Measurements from ENCODE around the gene CHRNA1. TPM values are rescaled to one million over a fixed set of nuclear protein-coding genes. Genes with fewer than 3 reads are reported as not detected.

The CHRNA1 gene
- total RNA-seq, 4 donors from 2014 or later, result 2.6 to 7.4 (median 3.0) TPM; not detected in 1

DNA sequence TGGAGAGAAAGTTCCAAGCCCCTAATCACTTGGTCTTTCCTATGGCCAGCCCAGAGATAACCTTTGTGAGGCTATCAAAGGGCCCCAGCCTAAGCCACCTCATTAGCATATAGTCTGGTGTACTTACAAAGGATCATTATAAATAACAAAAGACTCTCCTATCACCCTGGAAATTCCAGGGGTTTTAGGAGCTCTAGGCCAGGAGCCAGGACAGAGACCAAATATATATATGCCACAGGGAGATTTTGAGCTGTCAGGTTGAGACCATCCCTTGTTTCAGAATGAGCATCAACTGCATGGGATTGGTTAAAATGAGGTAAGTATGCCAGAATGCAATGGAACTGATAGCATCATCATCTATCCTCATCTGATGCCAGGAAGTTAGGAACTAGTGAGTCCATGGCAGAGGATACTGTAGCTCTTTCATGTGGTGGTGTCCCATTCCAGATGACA lies 32.1 kb upstream of the CHRNA1 start:
- DNase-seq, result no peak
- no peak for TF ChIP-seq POLR2A (IDR thresholded peaks at IDR 0.05)
- TF ChIP-seq, protein P1, sequence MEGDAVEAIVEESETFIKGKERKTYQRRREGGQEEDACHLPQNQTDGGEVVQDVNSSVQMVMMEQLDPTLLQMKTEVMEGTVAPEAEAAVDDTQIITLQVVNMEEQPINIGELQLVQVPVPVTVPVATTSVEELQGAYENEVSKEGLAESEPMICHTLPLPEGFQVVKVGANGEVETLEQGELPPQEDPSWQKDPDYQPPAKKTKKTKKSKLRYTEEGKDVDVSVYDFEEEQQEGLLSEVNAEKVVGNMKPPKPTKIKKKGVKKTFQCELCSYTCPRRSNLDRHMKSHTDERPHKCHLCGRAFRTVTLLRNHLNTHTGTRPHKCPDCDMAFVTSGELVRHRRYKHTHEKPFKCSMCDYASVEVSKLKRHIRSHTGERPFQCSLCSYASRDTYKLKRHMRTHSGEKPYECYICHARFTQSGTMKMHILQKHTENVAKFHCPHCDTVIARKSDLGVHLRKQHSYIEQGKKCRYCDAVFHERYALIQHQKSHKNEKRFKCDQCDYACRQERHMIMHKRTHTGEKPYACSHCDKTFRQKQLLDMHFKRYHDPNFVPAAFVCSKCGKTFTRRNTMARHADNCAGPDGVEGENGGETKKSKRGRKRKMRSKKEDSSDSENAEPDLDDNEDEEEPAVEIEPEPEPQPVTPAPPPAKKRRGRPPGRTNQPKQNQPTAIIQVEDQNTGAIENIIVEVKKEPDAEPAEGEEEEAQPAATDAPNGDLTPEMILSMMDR (IDR thresholded peaks at IDR 0.05), result no peak
- TF ChIP-seq POLR2AphosphoS5 (IDR thresholded peaks at IDR 0.05), result no peak
- no peak for TF ChIP-seq EP300 (IDR thresholded peaks at IDR 0.05; ENCODE audit: low read depth)
- no peak overlapping the region for H3K27ac ChIP-seq
- in situ Hi-C loops (cut with MboI; ENCODE audit: low pct_ligation_motif_present in 1 of 4, low pct_unique_long_range_greater_than_20kb in 1 of 4, low sequenced_read_pairs in 3 of 4) (no loop called here), intact Hi-C loops (cut with DNase I; ENCODE audit: low total_unique reads) (no loop called here)
- H3K4me3 ChIP-seq, result no peak overlapping the region
- H3K36me3 ChIP-seq, result no peaks in the 10 kb centered on the region
- no peaks in the 10 kb centered on the region for H3K9me3 ChIP-seq
- no peaks in the 10 kb centered on the region for H3K27me3 ChIP-seq
- H3K4me1 ChIP-seq, result no peaks in the 10 kb centered on the region

DNA sequence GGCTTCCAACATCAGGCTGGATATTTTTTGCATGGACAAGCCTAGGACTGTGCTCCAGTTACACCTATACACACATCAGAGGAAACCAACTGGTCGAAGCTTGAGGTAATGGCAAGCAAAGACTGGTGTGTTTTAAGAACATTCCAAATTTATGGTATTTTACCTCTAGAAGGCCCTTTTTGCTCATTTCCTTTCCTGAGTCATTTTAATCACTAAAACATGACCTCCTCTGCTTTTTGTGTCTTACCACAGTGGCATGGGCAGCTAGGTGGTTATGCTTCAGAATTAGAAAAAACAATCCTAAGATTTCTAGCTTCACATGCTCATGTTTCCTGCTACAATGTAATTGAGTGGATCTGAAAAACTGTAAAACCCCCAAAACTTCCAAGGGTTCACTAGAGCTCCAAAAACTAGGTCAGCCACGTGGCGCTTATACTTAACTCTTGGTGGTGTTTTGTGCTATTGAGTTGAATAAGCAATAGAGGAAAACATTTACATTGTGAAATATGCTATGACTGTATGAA lies 30.6 kb upstream of the CHRNA1 start:
- no peaks in the 10 kb centered on the region for H3K27me3 ChIP-seq
- H3K36me3 ChIP-seq, result no peaks in the 10 kb centered on the region
- H3K4me3 ChIP-seq, result no peak overlapping the region
- DNase-seq, result no peak
- intact Hi-C loops (cut with DNase I; ENCODE audit: low total_unique reads), result no loop called here
- TF ChIP-seq POLR2AphosphoS5 (IDR thresholded peaks at IDR 0.05) (no peak), EP300 (IDR thresholded peaks at IDR 0.05; ENCODE audit: low read depth) (no peak)
- TF ChIP-seq, protein P1 (IDR thresholded peaks at IDR 0.05), result no peak
- in situ Hi-C loops (cut with MboI; ENCODE audit: low pct_ligation_motif_present in 1 of 4, low pct_unique_long_range_greater_than_20kb in 1 of 4, low sequenced_read_pairs in 3 of 4), result no loop called here
- H3K4me1 ChIP-seq, result no peaks in the 10 kb centered on the region
- H3K27ac ChIP-seq, result no peak overlapping the region
- no peaks in the 10 kb centered on the region for H3K9me3 ChIP-seq
- 71 to 83% methylated on average over 3 of the region's 3 CpGs for WGBS, 2 donors (ENCODE audit: low coverage in 1 of 2)

DNA sequence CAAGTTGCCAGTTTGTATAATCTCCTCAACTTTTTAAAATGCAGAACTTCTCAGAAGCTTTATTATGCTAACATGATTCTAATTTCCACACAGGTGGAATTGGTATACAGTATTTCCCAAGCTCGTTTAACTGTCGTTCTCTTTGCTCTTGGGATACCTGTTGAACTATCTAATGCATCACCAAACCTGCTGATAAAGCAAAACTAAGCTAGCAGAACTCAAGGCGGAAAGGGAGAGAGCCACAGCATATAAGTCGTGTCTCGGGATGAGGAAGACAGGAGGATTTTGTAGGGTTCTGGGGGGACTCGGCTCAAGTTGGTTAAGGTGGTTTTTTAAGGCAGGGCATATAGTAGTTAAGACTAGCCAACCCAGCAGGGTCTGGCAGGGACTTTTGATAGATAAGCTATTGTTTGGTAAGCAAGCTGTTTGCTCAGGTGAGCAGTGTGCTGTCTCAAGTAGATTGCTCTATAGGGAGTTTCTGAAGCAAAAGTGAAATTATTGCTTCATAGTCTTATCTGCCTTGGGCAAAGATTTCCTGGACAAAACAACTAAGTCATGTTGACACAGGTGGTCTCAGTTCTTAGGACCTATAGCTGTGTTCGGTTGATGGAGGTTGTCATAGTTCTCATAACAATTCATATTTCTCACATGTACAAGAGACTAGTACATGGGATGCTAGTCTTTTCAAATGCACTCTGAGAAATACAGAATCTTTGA lies 28.2 kb upstream of the CHRNA1 start:
- peaks cover 0 to 4% (median 0%) of the 10 kb centered on the region in 4 donors for H3K4me1 ChIP-seq
- 79 to 87% methylated on average over 6 to 7 of the region's 7 CpGs for WGBS, 2 donors (ENCODE audit: low coverage in 1 of 2)
- TF ChIP-seq EP300 (IDR thresholded peaks at IDR 0.05; ENCODE audit: low read depth) (no peak), POLR2AphosphoS5 (IDR thresholded peaks at IDR 0.05) (no peak), POLR2A (IDR thresholded peaks at IDR 0.05) (no peak)
- TF ChIP-seq, protein P1 (IDR thresholded peaks at IDR 0.05), result no peak
- H3K27ac ChIP-seq, result no peak overlapping the region
- no peaks in the 10 kb centered on the region for H3K27me3 ChIP-seq
- H3K9me3 ChIP-seq, result no peaks in the 10 kb centered on the region
- no peaks in the 10 kb centered on the region for H3K36me3 ChIP-seq
- no peak for DNase-seq
- no peak overlapping the region for H3K4me3 ChIP-seq
- in situ Hi-C loops (cut with MboI; ENCODE audit: low pct_ligation_motif_present in 1 of 4, low pct_unique_long_range_greater_than_20kb in 1 of 4, low sequenced_read_pairs in 3 of 4) (no loop called here), intact Hi-C loops (cut with DNase I; ENCODE audit: low total_unique reads) (no loop called here)

DNA sequence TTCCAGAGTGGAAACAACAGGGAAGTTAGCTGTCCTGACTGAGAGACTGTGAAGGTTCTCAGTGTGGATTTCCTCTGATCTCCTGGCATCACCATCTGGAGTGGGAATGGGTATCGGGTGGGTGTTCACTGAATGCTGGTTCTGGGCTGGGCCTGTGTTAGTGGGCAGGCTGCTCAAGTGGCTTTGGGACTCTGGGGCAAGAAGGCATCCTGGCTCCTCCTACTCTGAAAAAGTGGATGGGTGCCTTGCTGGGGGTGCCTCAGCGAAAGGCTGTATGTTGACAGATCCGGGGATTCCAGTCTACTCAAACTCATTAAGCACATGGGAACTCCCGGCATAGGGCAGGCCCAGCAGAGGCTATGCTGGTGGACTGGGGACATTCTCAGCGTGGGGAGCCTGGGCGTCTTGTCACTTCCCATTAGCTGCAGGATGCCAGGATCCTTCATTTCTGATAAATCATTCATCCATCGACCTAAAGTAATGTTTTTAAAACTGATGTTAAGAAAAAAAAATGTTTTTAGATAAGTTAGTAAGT lies 27.5 kb upstream of the CHRNA1 start:
- Histone ChIP-seq H3K27me3 (no peaks in the 10 kb centered on the region), H3K4me3 (no peak overlapping the region), H3K36me3 (no peaks in the 10 kb centered on the region), H3K4me1 (peaks cover 0 to 6% (median 0%) of the 10 kb centered on the region in 4 donors), H3K27ac (no peak overlapping the region), H3K9me3 (no peaks in the 10 kb centered on the region)
- TF ChIP-seq EP300 (IDR thresholded peaks at IDR 0.05; ENCODE audit: low read depth), result no peak
- TF ChIP-seq POLR2A (IDR thresholded peaks at IDR 0.05), result no peak
- TF ChIP-seq, protein P1 (IDR thresholded peaks at IDR 0.05), result no peak
- no peak for TF ChIP-seq POLR2AphosphoS5 (IDR thresholded peaks at IDR 0.05)
- WGBS, 2 donors (ENCODE audit: low coverage in 1 of 2), result 67 to 82% methylated on average over 3 to 7 of the region's 7 CpGs
- DNase-seq, result no peak
- intact Hi-C loops (cut with DNase I; ENCODE audit: low total_unique reads), result no loop called here
- in situ Hi-C loops (cut with MboI; ENCODE audit: low pct_ligation_motif_present in 1 of 4, low pct_unique_long_range_greater_than_20kb in 1 of 4, low sequenced_read_pairs in 3 of 4), result no loop called here
